Measurements from ENCODE around the gene URM1.

- TF ChIP-seq TAF1 (IDR thresholded peaks at IDR 0.05; ENCODE audit: low read depth) (no peak), CTCF (IDR thresholded peaks at IDR 0.05; ENCODE audit: poor library complexity, severe bottlenecking) (no peak), EP300 (conservative IDR thresholded peaks at IDR 0.05; ENCODE audit: poor library complexity, severe bottlenecking) (no peak), MXI1 (conservative IDR thresholded peaks at IDR 0.05; ENCODE audit: poor library complexity, severe bottlenecking) (no peak)
Observed at GRCh38 chr9:128419061-128419925, 48.1 kb downstream of the URM1 start.
